HTR-8/SVneo (cell line): ENCODE data around the gene EGFL8.
"Not testable (repeated sequence)": the region's sequence is repeated elsewhere in the genome, so short reads cannot be mapped to it uniquely, and the experiment has no call there.

Source experiments
- DNase-seq: peaks from one replicate; pipeline ENCODE4 v3.0.0; 2011; ENCODE audit warnings: low spot score, mixed read lengths; ENCODE audit not compliant: insufficient read length
- FAIRE-seq: peaks from 2 replicates; lab custom pipeline; 2011; peaks lifted over from hg19 to GRCh38; lab: Jason Lieb, UNC

Gene EGFL8

GRCh38 chr6:32192608-32193039, 28.2 kb downstream of the EGFL8 start, which contains the start of gene GPSM3:
GPSM3 (minus strand) TSS chr6:32192643; CDS start chr6:32192513, 130 bp downstream.
- FAIRE-seq: no peak
- no peak for DNase-seq

- not testable (repeated sequence) for DNase-seq, FAIRE-seq
These were observed 28.7 kb downstream of the EGFL8 start for GRCh38 chr6:32193096-32193495.

DNA sequence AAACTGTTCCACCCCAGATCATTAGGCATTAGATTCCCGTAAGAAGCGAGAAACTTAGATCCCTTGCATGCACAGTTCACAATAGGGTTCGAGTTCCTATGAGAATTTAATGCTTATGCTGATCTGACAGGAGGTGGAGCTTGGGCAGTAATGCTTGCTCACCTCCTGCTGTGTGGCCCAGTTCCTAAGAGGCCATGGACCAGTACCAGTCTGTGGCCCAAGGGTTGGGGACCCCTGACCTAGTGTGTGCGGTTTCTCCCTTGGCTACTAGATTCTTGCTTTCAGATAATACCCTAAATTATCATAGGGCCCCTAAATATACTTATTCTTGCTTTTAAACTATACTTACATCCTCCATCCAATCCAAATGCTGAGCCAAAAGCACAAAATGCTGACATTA, 30.0 kb downstream of the EGFL8 start:
- FAIRE-seq (no peak), DNase-seq (no peak)

DNA sequence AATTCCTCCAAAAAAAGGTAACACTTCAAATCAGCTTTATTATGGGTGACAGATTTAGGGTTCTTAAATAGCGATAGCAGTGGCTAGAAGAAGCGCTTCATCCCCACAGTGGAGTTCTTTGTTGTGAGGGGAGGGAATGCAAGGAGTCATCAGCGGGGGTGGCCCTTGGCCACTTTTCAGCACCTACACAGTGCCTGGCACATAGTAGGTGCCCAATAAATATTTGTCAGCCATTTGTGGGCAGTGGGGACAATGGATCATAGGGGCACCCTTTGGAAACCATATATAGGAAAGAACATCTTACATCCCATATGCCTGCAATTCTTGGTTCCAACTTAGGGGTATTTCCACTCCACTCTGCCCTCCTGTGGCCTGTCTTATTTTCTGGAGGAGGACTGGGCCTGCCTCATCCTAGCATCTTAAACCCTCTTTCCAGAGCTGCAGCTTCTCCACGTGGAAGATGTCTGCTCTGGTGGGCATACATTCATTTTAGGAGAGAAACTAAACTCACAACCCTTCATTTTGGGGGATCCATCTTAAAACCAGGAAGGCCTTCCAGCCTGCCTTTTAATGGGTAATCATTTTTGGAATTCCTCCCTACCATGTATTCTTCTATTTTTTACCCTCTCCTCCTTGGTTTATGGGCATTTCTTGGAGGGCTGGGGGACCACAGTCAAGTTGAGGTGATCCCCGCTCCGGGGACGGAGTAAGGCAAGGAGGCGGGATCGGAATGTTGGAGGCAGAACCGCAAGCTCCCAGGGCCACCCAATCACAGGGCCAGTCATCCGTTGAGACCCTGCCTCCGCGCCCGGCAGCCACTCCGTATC, 30.6 kb downstream of the EGFL8 start:
- FAIRE-seq (no peak), DNase-seq (peak; percentile 97)

- FAIRE-seq (peak; percentile 97), DNase-seq (no peak)
These were observed 31.2 kb downstream of the EGFL8 start for GRCh38 chr6:32195652-32195901.

DNA sequence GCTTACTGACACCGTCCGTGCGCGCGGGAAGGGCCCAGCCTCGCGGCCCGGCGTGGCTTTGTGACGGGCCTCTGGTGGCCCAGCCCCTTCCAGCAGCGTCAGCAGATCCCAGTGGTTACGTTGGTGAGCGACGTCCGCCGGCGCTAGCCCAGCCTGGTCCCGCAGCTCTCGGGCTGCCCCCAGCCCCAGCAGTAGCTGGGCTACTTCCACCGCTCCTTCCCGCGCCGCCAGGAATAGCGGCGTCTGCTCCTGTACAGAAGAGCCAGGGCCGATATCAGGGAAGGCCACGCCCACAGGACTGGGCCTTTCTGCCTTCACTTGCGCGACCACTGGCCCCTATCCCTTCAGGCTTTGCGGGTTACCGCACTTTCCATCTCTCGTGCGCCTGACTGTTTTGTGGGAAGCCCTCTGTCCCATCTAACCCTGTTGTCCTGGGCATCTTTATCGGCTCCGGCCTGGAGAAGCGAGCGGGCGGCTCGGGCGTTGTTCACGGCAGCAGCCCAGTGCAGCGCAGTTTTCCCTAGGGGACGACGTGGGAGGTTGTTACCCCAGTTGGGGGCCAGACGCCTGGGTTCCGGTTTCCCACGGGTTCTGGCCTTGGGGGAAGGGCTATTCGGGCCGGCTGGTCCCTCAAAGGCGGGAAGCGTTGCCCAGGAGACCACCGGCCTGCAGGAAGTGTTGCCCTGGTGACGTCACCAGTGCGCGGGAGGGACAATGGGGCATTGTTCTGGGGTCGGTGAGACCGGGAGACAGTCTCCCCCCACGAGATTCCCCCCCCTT, 31.7 kb downstream of the EGFL8 start:
- FAIRE-seq: peak; percentile 85
- peak; percentile 83 for DNase-seq

DNA sequence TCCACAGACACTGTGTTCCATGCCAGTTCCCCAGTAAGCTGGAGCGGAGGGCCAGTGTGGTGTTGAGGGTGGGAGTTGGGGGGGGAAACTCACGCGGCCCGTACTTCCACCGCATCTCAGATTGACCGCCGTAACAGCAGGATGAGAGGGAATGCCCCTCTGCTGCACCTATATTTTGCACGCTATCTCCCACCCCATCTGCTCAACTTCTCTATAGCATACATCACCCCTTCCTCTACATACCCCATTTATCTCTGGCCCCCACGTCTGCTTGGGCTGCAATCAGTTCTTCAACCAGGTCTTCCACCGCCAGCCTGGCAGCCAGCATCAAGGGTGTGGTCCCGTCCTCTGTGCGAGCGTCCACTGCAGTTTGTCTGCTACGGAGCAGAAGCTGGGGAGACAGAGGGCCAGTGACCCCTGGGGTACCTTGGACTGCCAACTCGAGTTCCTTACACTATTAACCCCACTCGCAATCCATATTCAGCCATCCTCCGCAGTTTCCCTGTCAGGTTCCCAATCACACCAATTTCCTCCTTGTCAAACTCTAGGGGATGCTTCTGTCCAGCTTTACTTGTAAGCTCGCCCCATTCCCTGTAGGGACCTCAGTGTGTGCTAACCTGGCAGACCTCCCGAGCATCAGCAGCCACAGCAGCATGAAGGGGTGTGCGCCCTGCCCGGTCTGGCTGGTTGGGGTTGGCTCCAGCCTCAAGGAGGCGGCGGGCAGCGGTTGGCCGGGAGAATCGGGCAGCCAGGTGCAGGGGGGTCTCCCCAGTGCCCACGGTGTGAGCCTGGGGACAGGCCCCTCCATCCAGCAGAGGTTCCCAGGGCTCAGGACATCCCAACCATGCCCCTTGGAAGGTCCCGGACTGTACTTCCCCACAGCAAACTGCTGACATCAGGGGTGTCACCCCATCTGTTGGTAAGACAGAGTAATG, 32.6 kb downstream of the EGFL8 start:
- DNase-seq (no peak), FAIRE-seq (no peak)

DNA sequence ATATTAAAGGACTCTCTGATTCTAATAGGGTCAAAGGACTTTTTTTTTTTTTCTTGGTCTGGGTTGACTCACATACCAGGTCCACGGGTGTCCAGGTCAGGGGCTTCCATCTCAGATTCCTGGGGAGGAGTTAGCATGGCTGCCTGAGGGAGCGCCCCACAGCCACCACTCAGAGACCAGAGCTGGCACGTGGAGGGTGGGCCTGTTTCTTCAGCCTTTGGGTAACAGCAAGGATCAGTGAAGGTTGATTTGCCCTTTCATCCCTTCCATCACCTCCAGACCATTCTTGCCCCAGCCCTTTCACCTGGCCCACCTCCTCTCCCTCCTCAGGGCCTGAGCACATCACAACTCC, 33.9 kb downstream of the EGFL8 start:
- FAIRE-seq: no peak

DNA sequence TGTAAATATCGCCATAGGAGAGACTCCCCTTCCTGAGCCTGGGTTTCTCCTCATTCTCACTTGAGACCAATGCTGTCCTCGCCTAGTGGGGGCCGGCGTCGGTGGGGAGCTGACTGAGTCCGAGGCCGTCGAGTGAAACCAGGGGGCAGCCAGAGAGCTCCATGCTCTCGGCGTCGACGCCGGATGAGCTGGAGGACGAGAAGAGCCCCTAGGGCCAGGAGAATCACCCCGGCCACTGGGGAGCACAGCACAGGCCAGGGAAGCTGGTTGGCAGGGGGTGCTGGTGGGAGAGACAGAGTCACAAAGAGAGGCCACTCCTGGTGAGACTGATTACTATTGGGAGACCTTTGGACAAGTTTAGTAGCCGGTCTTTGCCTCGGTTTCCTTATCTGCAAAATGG, 34.5 kb downstream of the EGFL8 start:
- no peak for FAIRE-seq
- DNase-seq: no peak

More for the DNA sequence above, 33.9 kb downstream of the EGFL8 start:
- no peak for DNase-seq

- DNase-seq (no peak), FAIRE-seq (no peak)
These were observed 36.5 kb downstream of the EGFL8 start for GRCh38 chr6:32200711-32201475.

DNA sequence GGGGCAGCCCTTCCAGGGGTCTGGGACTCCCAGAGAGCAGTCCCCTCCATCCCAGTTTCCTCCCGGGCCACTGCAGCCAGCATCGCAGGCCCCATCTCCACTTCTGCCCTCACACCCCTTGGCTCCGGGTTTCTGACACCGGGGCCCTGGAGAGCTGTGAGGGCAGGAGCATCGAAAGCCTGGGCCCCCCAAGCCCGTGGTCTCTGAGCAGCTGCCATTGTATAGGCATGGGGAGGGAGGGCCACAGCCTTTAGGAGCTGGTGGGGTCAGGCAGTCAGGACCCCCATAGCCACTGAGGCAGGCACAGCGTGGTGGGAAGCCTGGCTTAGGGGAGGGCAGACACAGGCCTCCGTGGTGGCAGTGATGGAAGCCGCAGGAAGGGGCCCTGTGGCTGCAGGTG, 37.8 kb downstream of the EGFL8 start:
- no peak for FAIRE-seq

GRCh38 chr6:32203426-32204267, 39.3 kb downstream of the EGFL8 start:
- DNase-seq (no peak), FAIRE-seq (no peak)

More for the DNA sequence above, 37.8 kb downstream of the EGFL8 start:
- DNase-seq: no peak

DNA sequence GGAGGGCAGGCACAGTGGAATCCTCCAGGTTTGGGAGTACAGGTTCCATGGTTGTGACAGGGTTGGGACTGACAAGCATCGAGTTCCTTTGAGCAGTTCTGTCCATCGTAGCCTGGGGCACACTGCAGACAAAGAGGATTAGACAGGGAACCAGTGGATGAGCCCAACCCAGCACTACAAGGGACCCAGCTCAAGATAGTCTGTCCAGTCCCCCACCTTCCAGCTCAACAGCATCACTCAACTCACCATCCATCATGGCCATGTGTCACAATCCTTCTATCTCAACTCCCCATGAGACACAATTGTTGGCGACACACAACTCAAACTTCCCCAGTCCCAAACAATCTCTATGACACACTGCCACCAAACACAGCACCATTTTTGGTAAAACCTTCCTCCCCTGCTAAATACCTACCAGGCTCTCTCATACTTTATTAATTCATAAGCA, 39.9 kb downstream of the EGFL8 start:
- no peak for FAIRE-seq
- no peak for DNase-seq

GRCh38 chr6:32208996-32209395, 44.6 kb downstream of the EGFL8 start:
- no peak for FAIRE-seq

DNA sequence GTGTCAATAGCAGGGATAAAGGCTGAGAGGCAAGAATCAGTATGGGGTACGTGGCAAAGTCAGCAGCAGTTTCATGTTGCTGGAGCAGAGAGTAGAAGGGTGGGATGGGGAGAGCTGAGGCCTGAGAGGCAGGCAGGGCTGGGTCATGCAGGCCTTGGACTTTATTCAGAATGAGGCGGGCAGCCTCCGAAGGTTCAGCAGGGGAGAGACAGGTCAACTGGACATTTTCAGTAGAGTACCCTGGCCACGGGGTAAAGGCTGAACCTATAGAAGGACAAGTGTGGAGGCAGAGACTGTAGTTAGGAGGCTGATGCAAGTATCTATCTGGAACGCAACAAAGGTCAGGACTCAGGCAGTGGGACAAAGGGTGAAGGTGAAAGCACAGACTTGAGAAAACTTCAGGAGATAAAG, 45.8 kb downstream of the EGFL8 start:
- FAIRE-seq: no peak
- no peak for DNase-seq

More at GRCh38 chr6:32208996-32209395, 44.6 kb downstream of the EGFL8 start:
- DNase-seq: no peak

- DNase-seq, FAIRE-seq: not testable (repeated sequence)
These were observed 47.0 kb downstream of the EGFL8 start for GRCh38 chr6:32211432-32211831.

GRCh38 chr6:32212076-32212760, 47.8 kb downstream of the EGFL8 start:
- FAIRE-seq (peak; percentile 38), DNase-seq (no peak)

DNA sequence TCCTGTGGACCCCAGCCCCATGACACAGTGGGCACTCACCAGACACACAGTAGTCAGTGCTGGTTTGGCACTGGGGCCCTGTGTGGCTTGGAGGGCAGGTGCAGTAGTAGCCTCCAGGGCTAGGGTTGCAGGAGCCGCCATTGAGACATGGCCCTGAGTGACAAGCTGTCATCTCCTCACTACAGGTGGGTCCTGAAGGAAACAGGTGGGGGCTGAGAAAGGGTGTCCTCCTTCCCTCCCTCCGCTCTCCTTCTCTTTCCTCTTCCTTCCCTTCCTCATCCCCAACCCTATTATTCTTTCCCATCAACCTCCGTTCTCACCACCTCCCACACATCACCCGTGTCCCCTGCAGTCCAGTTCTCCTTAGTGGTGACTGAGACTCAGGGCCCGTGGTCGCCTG, 49.3 kb downstream of the EGFL8 start:
- DNase-seq (no peak), FAIRE-seq (no peak)
